Gastroesophageal sphincter (tissue), 4 donors: ENCODE data around the gene PXK. TPM values are rescaled to one million over a fixed set of nuclear protein-coding genes. Genes with fewer than 3 reads are reported as not detected.

Experiments used
- ATAC-seq: fragments of 150-250 bp; one replicate; pipeline ENCODE4 v1.9.1; 2016; ENCODE audit warnings: mild to moderate bottlenecking, moderate library complexity
- H3K27ac ChIP-seq, 4 donors: fragments of 200-600 bp; sonication (generic) in 3 of 4; 1 replicate in 3 of 4; 2 replicates in 1 of 4; pipeline ENCODE4 v1.5.1; 2016 to 2019
- H3K27me3 ChIP-seq: fragments of 200-600 bp; sonication (generic); one replicate; pipeline ENCODE4 v1.5.1; 2019
- H3K36me3 ChIP-seq, 2 donors: fragments of 200-600 bp; sonication (generic); one replicate each; pipeline ENCODE4 v1.5.1; 2019; ENCODE audit warnings: control low read depth in 1 of 2
- H3K4me1 ChIP-seq, 3 donors: fragments of 200-600 bp; sonication (generic); 1 replicate in 2 of 3; 2 replicates in 1 of 3; pipeline ENCODE4 v1.5.1; 2016 to 2019; ENCODE audit warnings: control low read depth in 2 of 3
- H3K4me3 ChIP-seq, 2 donors: fragments of 200-600 bp; sonication (generic); one replicate each; pipeline ENCODE4 v1.5.1; 2019; ENCODE audit warnings: mild to moderate bottlenecking in 1 of 2, moderate library complexity in 1 of 2
- H3K9me3 ChIP-seq, 3 donors: fragments of 200-600 bp; sonication (generic); one replicate each; pipeline ENCODE4 v1.5.1; 2017 to 2019; ENCODE audit warnings: control low read depth in 2 of 3
- EP300 ChIP-seq: sonication (generic); formaldehyde crosslinking; IDR thresholded peaks from one replicate; pipeline ENCODE4 v1.6.1; 2017; ENCODE audit warnings: antibody characterized with exemption, mild to moderate bottlenecking
- POLR2A ChIP-seq, 2 donors: fragments of 450-650 bp; IDR thresholded peaks; one replicate each; pipeline ENCODE4 v1.6.1; 2017; ENCODE audit warnings: antibody characterized with exemption in 2 of 2, mild to moderate bottlenecking in 2 of 2, moderate library complexity in 1 of 2
- POLR2AphosphoS5 ChIP-seq: sonication (generic); formaldehyde crosslinking; IDR thresholded peaks from one replicate; pipeline ENCODE4 v1.6.1; 2017; ENCODE audit warnings: antibody characterized with exemption
- WGBS, 2 donors: methylation state at CpG; one replicate each; pipeline ENCODE4 v1.1.5; 2018; ENCODE audit warnings: low coverage in 1 of 2; 5-methylcytosine and 5-hydroxymethylcytosine counted together
- total RNA-seq, 4 donors: library from RNA; depleted of rRNA; stranded (reverse); fragments of >200 nt; gene quantifications; one replicate each; pipeline ENCODE4 v1.1.0, GENCODE V29; 2016
- TF ChIP-seq, protein P1 (sequence below), 4 experiments: fragments of 200-600 bp in 2 of 4; fragments of 450-650 bp in 2 of 4; sonication (generic) in 1 of 4; IDR thresholded peaks; one replicate each; pipeline ENCODE4 v1.5.1; 2017 to 2019; ENCODE audit warnings: antibody characterized with exemption in 4 of 4, mild to moderate bottlenecking in 2 of 4, moderate library complexity in 2 of 4

The PXK gene
- total RNA-seq, 4 donors from 2014 or later: 29.3 to 41.0 (median 34.4) TPM

DNA sequence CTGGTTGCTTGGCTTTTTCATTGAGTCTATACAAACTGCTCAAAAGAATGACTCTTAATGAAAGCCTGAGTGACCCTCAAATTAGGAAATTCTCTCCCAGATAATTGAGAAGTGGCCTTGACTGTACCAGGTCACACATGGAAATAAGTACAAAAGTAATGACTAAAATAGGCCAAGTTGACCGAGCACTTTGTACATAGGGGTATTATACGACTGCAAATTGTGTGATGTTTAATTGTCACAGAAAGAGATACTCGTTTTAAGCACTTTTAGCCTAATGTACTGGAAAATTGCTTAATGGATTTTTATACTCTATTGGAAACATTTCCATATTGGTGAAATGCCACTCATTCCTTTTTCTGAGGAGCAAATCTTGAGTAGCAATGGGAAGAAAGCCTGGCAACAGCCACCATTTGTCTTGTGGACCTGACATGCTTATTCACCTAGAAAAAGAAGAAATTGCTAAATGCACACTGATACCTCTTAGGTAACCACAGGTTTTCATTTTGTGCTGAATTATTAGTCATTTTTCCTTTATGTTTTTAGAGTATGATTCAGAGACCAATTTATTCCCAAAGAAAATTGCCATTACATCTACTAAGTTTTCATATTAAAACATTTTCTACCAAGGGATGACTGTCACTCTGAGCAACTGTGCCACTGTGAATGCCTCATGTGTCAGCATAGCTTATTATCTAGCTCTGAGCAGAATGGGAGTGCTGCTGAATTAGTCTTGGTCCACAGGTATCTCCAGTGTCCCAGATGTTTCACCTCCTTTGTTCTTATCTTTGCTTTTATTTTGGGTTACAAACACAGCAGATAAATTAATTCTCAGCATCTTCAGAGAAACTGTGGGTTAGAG lies 8.9 kb upstream of the PXK start:
- TF ChIP-seq POLR2A (IDR thresholded peaks at IDR 0.05) (no peak), POLR2AphosphoS5 (no peak), EP300 (no peak)
- TF ChIP-seq, protein P1, sequence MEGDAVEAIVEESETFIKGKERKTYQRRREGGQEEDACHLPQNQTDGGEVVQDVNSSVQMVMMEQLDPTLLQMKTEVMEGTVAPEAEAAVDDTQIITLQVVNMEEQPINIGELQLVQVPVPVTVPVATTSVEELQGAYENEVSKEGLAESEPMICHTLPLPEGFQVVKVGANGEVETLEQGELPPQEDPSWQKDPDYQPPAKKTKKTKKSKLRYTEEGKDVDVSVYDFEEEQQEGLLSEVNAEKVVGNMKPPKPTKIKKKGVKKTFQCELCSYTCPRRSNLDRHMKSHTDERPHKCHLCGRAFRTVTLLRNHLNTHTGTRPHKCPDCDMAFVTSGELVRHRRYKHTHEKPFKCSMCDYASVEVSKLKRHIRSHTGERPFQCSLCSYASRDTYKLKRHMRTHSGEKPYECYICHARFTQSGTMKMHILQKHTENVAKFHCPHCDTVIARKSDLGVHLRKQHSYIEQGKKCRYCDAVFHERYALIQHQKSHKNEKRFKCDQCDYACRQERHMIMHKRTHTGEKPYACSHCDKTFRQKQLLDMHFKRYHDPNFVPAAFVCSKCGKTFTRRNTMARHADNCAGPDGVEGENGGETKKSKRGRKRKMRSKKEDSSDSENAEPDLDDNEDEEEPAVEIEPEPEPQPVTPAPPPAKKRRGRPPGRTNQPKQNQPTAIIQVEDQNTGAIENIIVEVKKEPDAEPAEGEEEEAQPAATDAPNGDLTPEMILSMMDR (IDR thresholded peaks at IDR 0.05): no peak
- WGBS, 2 donors: 56 to 79% methylated on average over 3 of the region's 3 CpGs
- Histone ChIP-seq H3K27me3 (no peaks in the 10 kb centered on the region), H3K27ac (peak overlapping the region in 1 of 4 donors; percentile 24), H3K4me1 (peaks cover 0 to 35% (median 0%) of the 10 kb centered on the region in 3 donors), H3K9me3 (no peaks in the 10 kb centered on the region), H3K36me3 (peaks cover 0 to 12% of the 10 kb centered on the region in 2 donors), H3K4me3 (no peak overlapping the region)
- no peak for ATAC-seq

DNA sequence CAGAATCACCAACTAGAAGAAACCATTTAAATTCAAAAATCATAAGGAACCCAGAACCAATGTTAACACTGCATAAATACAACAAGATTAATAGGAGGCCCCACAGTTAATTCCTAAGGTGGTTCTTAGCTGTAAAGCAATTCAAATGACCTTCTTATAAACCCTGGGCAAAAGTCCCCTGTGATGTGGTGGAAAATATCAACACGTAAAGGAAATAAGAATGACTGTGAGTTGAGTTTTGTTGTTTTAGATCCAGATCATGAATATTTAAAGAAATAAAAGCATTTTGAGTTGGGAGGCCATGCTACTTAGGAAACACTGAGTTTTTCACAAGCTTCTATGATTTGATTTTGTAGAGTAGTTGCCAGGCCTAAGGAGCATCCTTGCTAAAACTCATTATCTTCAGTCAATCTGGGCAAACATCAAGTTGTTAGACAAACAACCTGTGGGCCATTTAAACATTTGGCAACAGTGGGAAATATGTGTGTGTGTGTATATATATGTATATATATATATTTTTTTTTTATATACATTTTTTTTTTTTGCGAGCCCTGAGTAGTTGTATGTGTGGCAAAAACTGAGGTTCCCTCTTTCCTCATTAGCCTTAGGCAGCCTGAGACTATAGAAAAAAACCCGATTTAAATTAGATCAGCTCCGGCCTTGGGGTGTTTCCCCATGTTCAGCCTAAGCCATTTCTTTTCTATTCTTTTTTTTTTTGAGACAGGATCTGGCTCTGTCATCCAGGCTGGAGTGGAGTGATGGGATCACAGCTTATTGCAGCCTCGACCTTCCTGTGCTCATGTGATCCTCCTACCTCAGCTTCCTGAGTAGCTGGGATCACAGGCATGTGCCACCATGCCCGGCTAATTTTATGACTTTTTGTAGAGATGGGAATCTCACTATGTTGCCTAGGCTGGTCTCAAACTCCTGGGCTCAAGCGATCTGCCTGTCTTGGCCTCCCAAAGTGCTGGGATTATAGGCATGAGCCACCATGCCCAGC lies 8.0 kb upstream of the PXK start:
- TF ChIP-seq, protein P1 (IDR thresholded peaks at IDR 0.05): no peak
- TF ChIP-seq POLR2A (IDR thresholded peaks at IDR 0.05): no peak
- TF ChIP-seq EP300: no peak
- TF ChIP-seq POLR2AphosphoS5: no peak
- no peak overlapping the region for H3K4me3 ChIP-seq
- no peaks in the 10 kb centered on the region for H3K9me3 ChIP-seq
- no peaks in the 10 kb centered on the region for H3K27me3 ChIP-seq
- WGBS, 2 donors: 83 to 90% methylated on average over 5 of the region's 7 CpGs
- H3K4me1 ChIP-seq: peaks cover 0 to 35% (median 0%) of the 10 kb centered on the region in 3 donors
- no peak for ATAC-seq
- H3K27ac ChIP-seq: peak overlapping the region in 3 of 4 donors; percentile 22 to 64 (median 52)
- H3K36me3 ChIP-seq: peaks cover 0 to 3% of the 10 kb centered on the region in 2 donors

GRCh38 chr3:58325525-58325992 lies 7.1 kb upstream of the PXK start:
- Histone ChIP-seq H3K4me3 (no peak overlapping the region), H3K27me3 (no peaks in the 10 kb centered on the region), H3K36me3 (no peaks in the 10 kb centered on the region), H3K4me1 (peaks cover 0 to 35% (median 0%) of the 10 kb centered on the region in 3 donors), H3K27ac (peak overlapping the region in 3 of 4 donors; percentile 22 to 64 (median 52)), H3K9me3 (no peaks in the 10 kb centered on the region)
- ATAC-seq: no peak
- WGBS, 2 donors: 14 to 29% methylated on average over 1 to 2 of the region's 2 CpGs
- no peak for TF ChIP-seq POLR2A (IDR thresholded peaks at IDR 0.05)
- TF ChIP-seq POLR2AphosphoS5: no peak
- no peak for TF ChIP-seq EP300

- no peak overlapping the region for H3K4me3 ChIP-seq
- H3K27ac ChIP-seq: peak overlapping the region in 1 of 4 donors; percentile 64
- no peaks in the 10 kb centered on the region for H3K36me3 ChIP-seq
- H3K4me1 ChIP-seq: peaks cover 0 to 32% (median 0%) of the 10 kb centered on the region in 3 donors
- 88 to 89% methylated on average over 4 to 6 of the region's 8 CpGs for WGBS, 2 donors
- no peak for ATAC-seq
- no peaks in the 10 kb centered on the region for H3K9me3 ChIP-seq
- H3K27me3 ChIP-seq: no peaks in the 10 kb centered on the region
- TF ChIP-seq, protein P1 (IDR thresholded peaks at IDR 0.05): no peak
- TF ChIP-seq EP300 (no peak), POLR2A (IDR thresholded peaks at IDR 0.05) (no peak), POLR2AphosphoS5 (no peak)
Measured at GRCh38 chr3:58326267-58326900, 6.3 kb upstream of the PXK start.
